ENCODE measurements around the gene MYO3B.
A peak's percentile ranks its signal among the peaks of the same experiment; 100 is the strongest.

MYO3B gene

DNA sequence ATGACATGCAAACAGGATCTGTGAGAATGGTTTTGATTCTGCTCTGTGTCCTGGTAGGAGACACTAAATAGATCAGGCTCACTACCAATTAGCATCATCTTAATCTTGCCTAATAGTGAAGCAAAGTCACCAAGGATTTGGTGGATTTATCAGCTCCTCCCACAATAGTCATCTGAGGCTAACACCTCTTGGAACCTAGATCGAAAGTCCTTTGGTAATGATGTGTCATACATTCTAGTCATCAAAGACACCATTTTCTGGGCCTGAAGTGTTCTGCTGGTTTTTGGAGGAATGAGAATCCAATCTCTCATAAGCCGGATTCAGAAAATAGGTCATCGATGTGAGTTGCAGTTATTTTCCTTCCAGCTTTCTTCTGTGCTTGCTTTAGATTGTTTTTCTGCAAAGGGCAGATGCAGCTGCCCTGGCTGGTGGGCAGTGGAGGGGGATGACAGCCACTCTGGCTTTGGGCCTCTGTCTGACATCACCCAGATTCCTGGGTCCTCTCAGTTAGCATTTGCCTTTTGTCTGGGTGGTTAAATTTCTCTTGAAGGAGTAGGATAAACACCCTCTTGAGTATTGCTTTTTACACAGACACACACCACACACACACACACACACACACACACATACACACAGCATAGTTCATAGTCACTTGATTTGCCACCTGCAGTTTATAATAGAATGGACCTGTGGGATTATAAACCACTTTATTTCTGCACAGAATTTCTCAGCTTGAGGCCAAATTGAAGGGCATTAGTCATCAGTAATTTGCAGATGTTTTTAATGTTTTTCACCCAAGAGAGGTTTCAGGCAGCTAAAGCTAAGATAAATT is at the start of gene MYO3B:
Gene MYO3B, plus strand, starts transcription at position 198 of the 832 bp plus-strand sequence. Its CDS starts 141 bp downstream, at position 339.
- no peak for DNase-seq (ENCODE audit: low read depth)
- TF ChIP-seq, protein P1, sequence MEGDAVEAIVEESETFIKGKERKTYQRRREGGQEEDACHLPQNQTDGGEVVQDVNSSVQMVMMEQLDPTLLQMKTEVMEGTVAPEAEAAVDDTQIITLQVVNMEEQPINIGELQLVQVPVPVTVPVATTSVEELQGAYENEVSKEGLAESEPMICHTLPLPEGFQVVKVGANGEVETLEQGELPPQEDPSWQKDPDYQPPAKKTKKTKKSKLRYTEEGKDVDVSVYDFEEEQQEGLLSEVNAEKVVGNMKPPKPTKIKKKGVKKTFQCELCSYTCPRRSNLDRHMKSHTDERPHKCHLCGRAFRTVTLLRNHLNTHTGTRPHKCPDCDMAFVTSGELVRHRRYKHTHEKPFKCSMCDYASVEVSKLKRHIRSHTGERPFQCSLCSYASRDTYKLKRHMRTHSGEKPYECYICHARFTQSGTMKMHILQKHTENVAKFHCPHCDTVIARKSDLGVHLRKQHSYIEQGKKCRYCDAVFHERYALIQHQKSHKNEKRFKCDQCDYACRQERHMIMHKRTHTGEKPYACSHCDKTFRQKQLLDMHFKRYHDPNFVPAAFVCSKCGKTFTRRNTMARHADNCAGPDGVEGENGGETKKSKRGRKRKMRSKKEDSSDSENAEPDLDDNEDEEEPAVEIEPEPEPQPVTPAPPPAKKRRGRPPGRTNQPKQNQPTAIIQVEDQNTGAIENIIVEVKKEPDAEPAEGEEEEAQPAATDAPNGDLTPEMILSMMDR (IDR thresholded peaks at IDR 0.05; ENCODE audit: low read depth, low read length, missing control alignments) = no peak
- no peak within 1 kb of the TSS; the same call in 1 of the 2 replicates for H3K4me3 ChIP-seq (ENCODE audit: low read depth, low read length)

- no peak for DNase-seq (ENCODE audit: low read depth)
- TF ChIP-seq, protein P1 (IDR thresholded peaks at IDR 0.05; ENCODE audit: low read depth, low read length, missing control alignments) = no peak
- peak overlapping the region; percentile 58; the same call in 1 of the 2 replicates for H3K4me3 ChIP-seq (ENCODE audit: low read depth, low read length)
Measured at GRCh38 chr2:170139276-170139967, 38.5 kb upstream of the MYO3B start.

- H3K4me3 ChIP-seq (ENCODE audit: low read depth, low read length) = peak overlapping the region; percentile 58
- TF ChIP-seq, protein P1 (IDR thresholded peaks at IDR 0.05; ENCODE audit: low read depth, low read length, missing control alignments) = no peak
- DNase-seq (ENCODE audit: low read depth) = no peak
Measured at GRCh38 chr2:170140561-170140960, 37.4 kb upstream of the MYO3B start.

- TF ChIP-seq, protein P1 (IDR thresholded peaks at IDR 0.05; ENCODE audit: low read depth, low read length, missing control alignments) = no peak
- peak overlapping the region; percentile 58 for H3K4me3 ChIP-seq (ENCODE audit: low read depth, low read length)
- DNase-seq (ENCODE audit: low read depth) = peak; percentile 26
Measured at GRCh38 chr2:170141865-170142264, 36.1 kb upstream of the MYO3B start.

DNA sequence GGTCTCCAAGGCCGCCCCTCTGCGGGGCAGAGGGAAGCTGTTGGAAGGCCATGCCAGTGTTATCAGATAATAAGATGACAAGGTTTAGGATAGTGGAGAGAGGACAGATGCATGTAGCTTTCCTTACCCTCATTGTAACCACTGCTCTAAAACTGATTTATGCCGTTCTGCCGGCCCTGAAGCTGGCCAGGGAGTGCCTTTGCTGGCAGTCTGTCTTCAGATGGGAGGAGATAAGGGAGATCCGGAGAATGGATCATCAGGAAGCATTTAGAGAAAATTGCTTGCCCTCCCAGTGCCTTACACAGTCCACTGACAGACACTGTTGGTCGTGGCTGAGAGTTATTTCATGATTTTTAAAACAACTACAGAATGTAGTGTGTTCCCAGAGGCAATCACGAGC is 35.4 kb upstream of the MYO3B start:
- no peak for DNase-seq (ENCODE audit: low read depth)
- H3K4me3 ChIP-seq (ENCODE audit: low read depth, low read length) = peak overlapping the region; percentile 58; the same call in 1 of the 2 replicates
- TF ChIP-seq, protein P1 (IDR thresholded peaks at IDR 0.05; ENCODE audit: low read depth, low read length, missing control alignments) = no peak

DNA sequence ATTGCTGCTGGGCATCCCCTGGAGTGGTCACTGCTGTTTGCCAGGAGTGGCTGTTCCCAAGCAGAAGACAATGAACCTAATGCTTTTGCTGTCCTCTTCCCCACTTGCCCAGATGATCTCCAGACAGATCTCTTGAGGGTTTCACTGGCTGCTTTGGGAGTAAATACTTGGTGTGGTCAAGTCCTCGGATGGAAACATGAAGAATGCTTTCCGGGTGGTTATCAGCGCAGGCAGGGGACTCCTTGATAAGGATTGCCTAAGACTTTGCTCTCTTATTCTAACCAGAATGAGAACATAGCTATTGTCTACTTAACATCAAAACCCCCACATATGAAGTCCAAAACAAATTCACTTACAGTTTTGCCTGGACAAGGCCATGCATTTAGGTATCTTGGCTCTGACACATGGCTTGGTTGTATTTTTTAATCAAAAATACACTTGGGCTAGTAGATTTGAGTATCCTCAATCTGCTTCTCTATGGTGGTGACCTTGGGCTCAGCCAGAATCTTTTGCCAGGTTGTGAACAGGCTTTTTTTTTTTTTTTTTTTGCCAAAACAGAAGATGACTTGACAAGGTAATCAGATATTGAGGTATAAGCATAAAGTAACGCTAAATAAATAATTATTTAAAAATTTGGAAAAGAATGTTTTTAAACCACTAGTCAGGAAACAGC is 34.8 kb upstream of the MYO3B start:
- H3K4me3 ChIP-seq (ENCODE audit: low read depth, low read length) = no peak overlapping the region
- no peak for DNase-seq (ENCODE audit: low read depth)
- TF ChIP-seq, protein P1 (IDR thresholded peaks at IDR 0.05; ENCODE audit: low read depth, low read length, missing control alignments) = no peak
